Prostate gland (tissue), 2 donors: ENCODE measurements around the gene SGSH.

Source experiments
- CTCF ChIP-seq, 4 experiments: fragments of 200-600 bp in 2 of 4; fragments of 450-650 bp in 2 of 4; sonication (generic) in 2 of 4; IDR thresholded peaks; 1 replicate in 3 of 4; 2 replicates in 1 of 4; pipeline ENCODE4 v1.5.1; 2016 to 2019; ENCODE audit warnings: antibody characterized with exemption in 4 of 4, mild to moderate bottlenecking in 2 of 4, moderate library complexity in 2 of 4
- POLR2A ChIP-seq: fragments of 450-650 bp; IDR thresholded peaks from one replicate; pipeline ENCODE4 v1.6.1; 2016; ENCODE audit warnings: antibody characterized with exemption, mild to moderate bottlenecking

DNA sequence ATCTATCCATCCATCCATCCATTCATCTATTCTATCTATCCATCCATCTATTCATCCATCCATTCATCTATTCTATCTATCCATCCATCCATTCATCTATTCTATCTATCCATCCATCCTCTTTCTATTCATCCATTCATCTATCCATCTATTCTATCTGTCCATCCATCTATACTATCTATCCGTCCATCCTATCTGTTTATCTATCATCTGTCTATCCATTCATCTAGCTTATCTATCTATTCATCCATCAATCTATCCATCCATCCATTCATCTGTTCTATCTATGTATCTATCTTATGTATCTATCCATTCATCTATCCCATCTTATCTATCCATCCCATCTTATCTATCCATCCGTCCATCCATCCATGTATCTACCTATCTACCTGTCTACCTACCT, 49.3 kb upstream of the SGSH start:
- TF ChIP-seq POLR2A (no peak), CTCF (IDR thresholded peaks at IDR 0.05) (no peak)
